GM12878 (cell line): ENCODE data around the gene SYNGR2. TPM values are rescaled to one million over a fixed set of nuclear protein-coding genes. Genes with fewer than 3 reads are reported as not detected.

Experiments used
- CHD4 ChIP-seq: fragments of 200-600 bp; sonication (generic); IDR thresholded peaks from 2 replicates; pipeline ENCODE4 v1.6.1; 2016; ENCODE audit warnings: mild to moderate bottlenecking
- FOXM1 ChIP-seq: IDR thresholded peaks from 2 replicates; pipeline ENCODE4 v1.6.1; 2012; ENCODE audit warnings: low read depth, mild to moderate bottlenecking, inconsistent platforms, low read length, moderate library complexity
- POLR2A ChIP-seq: IDR thresholded peaks from 2 replicates; pipeline ENCODE4 v1.6.1; 2011; ENCODE audit warnings: low read depth, mild to moderate bottlenecking, low read length
- POLR2AphosphoS5 ChIP-seq: IDR thresholded peaks from 2 replicates; pipeline ENCODE4 v1.6.1; 2011; ENCODE audit warnings: mild to moderate bottlenecking, low read length, inconsistent platforms
- RB1 ChIP-seq: fragments of 450-650 bp; formaldehyde crosslinking; IDR thresholded peaks from 2 replicates; pipeline ENCODE4 v1.6.1; 2017; ENCODE audit warnings: mild to moderate bottlenecking, borderline replicate concordance
- SMC3 ChIP-seq: IDR thresholded peaks from 2 replicates; pipeline ENCODE4 v1.6.1; 2011; ENCODE audit warnings: low read length, improper control_type of control experiment, borderline replicate concordance
- TBL1XR1 ChIP-seq: IDR thresholded peaks from 2 replicates; pipeline ENCODE4 v1.6.1; 2012; ENCODE audit warnings: low read depth, low read length, improper control_type of control experiment
- WRNIP1 ChIP-seq: IDR thresholded peaks from 2 replicates; pipeline ENCODE4 v1.6.1; 2011; ENCODE audit warnings: low read depth, low read length, improper control_type of control experiment, borderline replicate concordance
- polyA plus RNA-seq, 11 experiments: library from polyadenylated mRNA; depleted of rRNA in 4 of 11; unstranded in 6 of 11; stranded (reverse) in 5 of 11; fragments of >200 nt; fragmentation: Nextera tagmentation in 4 of 11; fragmentation: Illumina TruSeq in 1 of 11; extraction: Ambion mirVana in 4 of 11; extraction: Trizol in 1 of 11; gene quantifications; 1 replicate in 1 of 11; 2 replicates in 10 of 11; pipeline versions ENCODE4 v1.2.1 to v1.2.3, GENCODE V29; 2011 to 2016; ENCODE audit warnings: inconsistent platforms in 2 of 11, missing spikeins in 2 of 11, low read depth in 1 of 11
- total RNA-seq, 4 experiments: library from RNA; depleted of rRNA in 3 of 4; stranded (reverse); fragments of >200 nt in 3 of 4; fragmentation: Illumina TruSeq in 1 of 4; extraction: Trizol in 1 of 4; gene quantifications; 2 replicates each; pipeline versions ENCODE4 v1.2.1 to v1.2.3, GENCODE V29; 2013 to 2021
- TF ChIP-seq, protein P1 (sequence below): fragments of 450-650 bp; IDR thresholded peaks from 2 replicates; pipeline ENCODE4 v1.6.1; 2017; ENCODE audit warnings: mild to moderate bottlenecking, moderate library complexity
- TF ChIP-seq, protein P2 (sequence below): fragments of 450-650 bp; IDR thresholded peaks from 2 replicates; pipeline ENCODE4 v1.6.1; 2018; ENCODE audit warnings: borderline replicate concordance, mild to moderate bottlenecking; ENCODE audit not compliant: partially characterized antibody

SYNGR2 gene
- total and polyA plus RNA-seq, 10 of the 15 experiments (the other 5 are each of a cell fraction or from before 2014, with no cell fraction given), result 4.4 to 529 (median 261) TPM

DNA sequence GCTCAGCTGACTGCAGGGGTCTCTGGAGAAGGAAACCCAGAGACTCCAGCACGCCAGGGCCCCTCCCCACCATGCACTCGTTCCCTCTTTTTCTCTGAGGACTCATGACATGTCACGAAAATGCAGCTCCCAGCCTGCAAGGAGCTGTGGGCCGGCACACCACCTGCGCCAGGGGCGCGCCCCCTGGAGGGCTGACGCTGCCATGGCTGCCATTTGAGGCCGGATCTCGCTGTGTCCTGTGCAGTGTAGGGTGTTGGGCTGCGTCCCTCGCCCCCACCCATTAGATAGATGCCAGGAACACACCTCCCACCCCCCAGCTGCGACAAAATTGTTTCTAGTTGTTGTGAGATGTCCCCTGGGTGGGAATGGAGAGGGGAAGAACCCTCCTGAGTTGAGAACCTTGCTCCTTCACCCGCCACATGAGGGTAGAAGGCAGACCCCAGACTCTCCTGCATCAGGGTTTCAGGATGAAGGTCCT lies 8.2 kb downstream of the SYNGR2 start (continued):
- TF ChIP-seq, protein P1, sequence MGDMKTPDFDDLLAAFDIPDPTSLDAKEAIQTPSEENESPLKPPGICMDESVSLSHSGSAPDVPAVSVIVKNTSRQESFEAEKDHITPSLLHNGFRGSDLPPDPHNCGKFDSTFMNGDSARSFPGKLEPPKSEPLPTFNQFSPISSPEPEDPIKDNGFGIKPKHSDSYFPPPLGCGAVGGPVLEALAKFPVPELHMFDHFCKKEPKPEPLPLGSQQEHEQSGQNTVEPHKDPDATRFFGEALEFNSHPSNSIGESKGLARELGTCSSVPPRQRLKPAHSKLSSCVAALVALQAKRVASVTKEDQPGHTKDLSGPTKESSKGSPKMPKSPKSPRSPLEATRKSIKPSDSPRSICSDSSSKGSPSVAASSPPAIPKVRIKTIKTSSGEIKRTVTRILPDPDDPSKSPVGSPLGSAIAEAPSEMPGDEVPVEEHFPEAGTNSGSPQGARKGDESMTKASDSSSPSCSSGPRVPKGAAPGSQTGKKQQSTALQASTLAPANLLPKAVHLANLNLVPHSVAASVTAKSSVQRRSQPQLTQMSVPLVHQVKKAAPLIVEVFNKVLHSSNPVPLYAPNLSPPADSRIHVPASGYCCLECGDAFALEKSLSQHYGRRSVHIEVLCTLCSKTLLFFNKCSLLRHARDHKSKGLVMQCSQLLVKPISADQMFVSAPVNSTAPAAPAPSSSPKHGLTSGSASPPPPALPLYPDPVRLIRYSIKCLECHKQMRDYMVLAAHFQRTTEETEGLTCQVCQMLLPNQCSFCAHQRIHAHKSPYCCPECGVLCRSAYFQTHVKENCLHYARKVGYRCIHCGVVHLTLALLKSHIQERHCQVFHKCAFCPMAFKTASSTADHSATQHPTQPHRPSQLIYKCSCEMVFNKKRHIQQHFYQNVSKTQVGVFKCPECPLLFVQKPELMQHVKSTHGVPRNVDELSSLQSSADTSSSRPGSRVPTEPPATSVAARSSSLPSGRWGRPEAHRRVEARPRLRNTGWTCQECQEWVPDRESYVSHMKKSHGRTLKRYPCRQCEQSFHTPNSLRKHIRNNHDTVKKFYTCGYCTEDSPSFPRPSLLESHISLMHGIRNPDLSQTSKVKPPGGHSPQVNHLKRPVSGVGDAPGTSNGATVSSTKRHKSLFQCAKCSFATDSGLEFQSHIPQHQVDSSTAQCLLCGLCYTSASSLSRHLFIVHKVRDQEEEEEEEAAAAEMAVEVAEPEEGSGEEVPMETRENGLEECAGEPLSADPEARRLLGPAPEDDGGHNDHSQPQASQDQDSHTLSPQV, result 0 out of 2 replicates have a peak, but pooled peaks have one; percentile 14
- TF ChIP-seq TBL1XR1, result 0 out of 2 replicates have a peak, but pooled peaks have one; percentile 0
- no peak; the same call in 1 of the 2 replicates for TF ChIP-seq FOXM1
- peak; percentile 75; the same call in 1 of the 2 replicates for TF ChIP-seq POLR2AphosphoS5
- peak; percentile 95 for TF ChIP-seq SMC3
- TF ChIP-seq CHD4, result no peak
- peak; percentile 75 for TF ChIP-seq POLR2A
- TF ChIP-seq, protein P2, sequence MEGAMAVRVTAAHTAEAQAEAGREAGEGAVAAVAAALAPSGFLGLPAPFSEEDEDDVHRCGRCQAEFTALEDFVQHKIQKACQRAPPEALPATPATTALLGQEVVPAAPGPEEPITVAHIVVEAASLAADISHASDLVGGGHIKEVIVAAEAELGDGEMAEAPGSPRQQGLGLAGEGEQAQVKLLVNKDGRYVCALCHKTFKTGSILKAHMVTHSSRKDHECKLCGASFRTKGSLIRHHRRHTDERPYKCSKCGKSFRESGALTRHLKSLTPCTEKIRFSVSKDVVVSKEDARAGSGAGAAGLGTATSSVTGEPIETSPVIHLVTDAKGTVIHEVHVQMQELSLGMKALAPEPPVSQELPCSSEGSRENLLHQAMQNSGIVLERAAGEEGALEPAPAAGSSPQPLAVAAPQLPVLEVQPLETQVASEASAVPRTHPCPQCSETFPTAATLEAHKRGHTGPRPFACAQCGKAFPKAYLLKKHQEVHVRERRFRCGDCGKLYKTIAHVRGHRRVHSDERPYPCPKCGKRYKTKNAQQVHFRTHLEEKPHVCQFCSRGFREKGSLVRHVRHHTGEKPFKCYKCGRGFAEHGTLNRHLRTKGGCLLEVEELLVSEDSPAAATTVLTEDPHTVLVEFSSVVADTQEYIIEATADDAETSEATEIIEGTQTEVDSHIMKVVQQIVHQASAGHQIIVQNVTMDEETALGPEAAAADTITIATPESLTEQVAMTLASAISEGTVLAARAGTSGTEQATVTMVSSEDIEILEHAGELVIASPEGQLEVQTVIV, result no peak
- peak; percentile 50; the same call in 1 of the 2 replicates for TF ChIP-seq RB1
- TF ChIP-seq WRNIP1, result 0 out of 2 replicates have a peak, but pooled peaks have one; percentile 40
- TF ChIP-seq, all 136 proteins: peak for 35
